Nephron progenitor cell (in vitro differentiated cells): Measurements from ENCODE around the gene TP63.

Source experiments
- DNase-seq: peaks from one replicate; pipeline ENCODE4 v3.0.0; 2021
- H3K27ac Mint-ChIP-seq: 2 replicates; pipeline ENCODE4 v1.8.0; 2021; ENCODE audit warnings: mild to moderate bottlenecking, moderate library complexity, mixed read lengths
- H3K27me3 Mint-ChIP-seq: 2 replicates; pipeline ENCODE4 v1.8.0; 2021; ENCODE audit warnings: mild to moderate bottlenecking, low read depth, mixed read lengths; ENCODE audit not compliant: poor library complexity
- H3K36me3 Mint-ChIP-seq: 2 replicates; pipeline ENCODE4 v1.8.0; 2021; ENCODE audit warnings: low read depth, mixed read lengths
- H3K4me1 Mint-ChIP-seq: 2 replicates; pipeline ENCODE4 v1.8.0; 2021; ENCODE audit warnings: mixed read lengths
- H3K4me3 Mint-ChIP-seq: 2 replicates; pipeline ENCODE4 v1.8.0; 2021; ENCODE audit warnings: mild to moderate bottlenecking, moderate library complexity, mixed read lengths
- H3K9me3 Mint-ChIP-seq: 2 replicates; pipeline ENCODE4 v1.8.0; 2021; ENCODE audit warnings: mild to moderate bottlenecking, moderate library complexity, mixed read lengths
- CTCF ChIP-seq: fragments of 200-600 bp; sonication (generic); IDR thresholded peaks from 2 replicates; pipeline ENCODE4 v1.5.0; 2021; ENCODE audit warnings: antibody characterized with exemption

The TP63 gene

DNA sequence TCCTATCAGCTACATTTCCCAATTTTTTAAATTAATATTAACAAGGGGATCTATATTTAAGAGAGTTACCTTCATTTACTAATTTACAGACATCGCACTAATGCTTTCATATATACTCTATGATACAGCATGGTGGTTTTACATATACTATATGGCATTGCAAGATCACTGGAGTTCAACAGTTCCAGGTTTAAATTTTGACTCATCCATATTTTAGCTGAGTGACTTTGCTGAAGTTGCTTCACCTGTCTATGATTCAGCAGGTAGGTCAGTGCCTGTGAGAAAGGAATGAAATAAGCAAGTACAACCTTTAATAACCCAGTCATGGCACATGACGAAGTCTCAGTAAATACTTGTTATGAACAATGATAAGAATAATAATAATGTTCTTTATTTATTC is 278.4 kb downstream of the TP63 start:
- DNase-seq, result no peak
- no peaks in the 10 kb centered on the region for H3K9me3 Mint-ChIP-seq
- peaks cover 13% of the 10 kb centered on the region for H3K4me1 Mint-ChIP-seq
- H3K36me3 Mint-ChIP-seq, result no peaks in the 10 kb centered on the region
- no peaks in the 10 kb centered on the region for H3K27me3 Mint-ChIP-seq
- TF ChIP-seq CTCF, result no peak
- H3K27ac Mint-ChIP-seq, result no peak overlapping the region
- H3K4me3 Mint-ChIP-seq, result no peak overlapping the region

DNA sequence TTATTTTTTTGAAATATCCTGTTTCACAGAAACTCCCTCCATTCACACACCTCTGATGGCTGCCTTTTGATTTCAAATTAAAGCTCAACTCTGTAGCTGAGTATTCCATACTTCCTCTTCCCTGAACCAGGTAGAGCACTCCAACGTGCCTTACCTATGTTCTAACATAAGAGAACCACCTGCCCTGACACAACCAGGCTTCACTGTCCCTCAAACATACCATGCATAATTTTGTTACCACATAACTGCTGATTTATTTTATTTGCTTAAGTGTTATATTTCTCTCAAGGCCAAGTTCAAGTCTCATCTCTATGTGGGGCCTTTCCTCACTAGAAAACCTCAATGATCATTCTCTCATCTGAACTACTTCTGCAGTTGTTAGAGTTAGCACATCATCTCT is 279.8 kb downstream of the TP63 start:
- Mint-ChIP-seq H3K36me3 (no peaks in the 10 kb centered on the region), H3K27me3 (no peaks in the 10 kb centered on the region), H3K4me3 (no peak overlapping the region), H3K27ac (no peak overlapping the region), H3K9me3 (no peaks in the 10 kb centered on the region), H3K4me1 (peaks cover 13% of the 10 kb centered on the region)
- DNase-seq, result no peak
- TF ChIP-seq CTCF, result no peak

- Mint-ChIP-seq H3K9me3 (no peaks in the 10 kb centered on the region), H3K4me3 (no peak overlapping the region), H3K27me3 (no peaks in the 10 kb centered on the region), H3K36me3 (no peaks in the 10 kb centered on the region), H3K27ac (no peak overlapping the region), H3K4me1 (no peaks in the 10 kb centered on the region)
- no peak for DNase-seq
- TF ChIP-seq CTCF, result no peak
These were observed 283.6 kb downstream of the TP63 start for GRCh38 chr3:189914799-189915198.

DNA sequence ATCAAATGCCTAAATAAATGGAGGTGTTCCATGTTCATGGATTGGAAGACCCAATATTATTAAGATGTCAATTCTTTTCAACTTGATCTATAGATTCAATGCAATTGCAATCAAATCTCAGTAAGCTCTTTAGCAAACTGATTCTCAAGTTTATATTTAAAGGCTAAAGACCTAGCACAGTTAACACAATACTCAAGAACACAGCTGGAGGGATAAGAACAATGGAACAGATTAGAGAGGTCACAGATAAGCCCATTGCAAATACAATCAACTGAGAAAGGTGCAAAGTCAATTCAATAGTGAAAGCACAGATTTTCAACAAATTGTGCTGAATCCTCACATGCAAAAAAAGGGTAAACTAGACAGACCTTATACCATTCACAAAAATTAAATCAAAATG is 290.6 kb downstream of the TP63 start:
- Mint-ChIP-seq H3K27ac (no peak overlapping the region), H3K36me3 (no peaks in the 10 kb centered on the region), H3K27me3 (no peaks in the 10 kb centered on the region), H3K9me3 (peaks cover 3% of the 10 kb centered on the region), H3K4me1 (no peaks in the 10 kb centered on the region), H3K4me3 (no peak overlapping the region)
- no peak for DNase-seq
- TF ChIP-seq CTCF, result no peak

DNA sequence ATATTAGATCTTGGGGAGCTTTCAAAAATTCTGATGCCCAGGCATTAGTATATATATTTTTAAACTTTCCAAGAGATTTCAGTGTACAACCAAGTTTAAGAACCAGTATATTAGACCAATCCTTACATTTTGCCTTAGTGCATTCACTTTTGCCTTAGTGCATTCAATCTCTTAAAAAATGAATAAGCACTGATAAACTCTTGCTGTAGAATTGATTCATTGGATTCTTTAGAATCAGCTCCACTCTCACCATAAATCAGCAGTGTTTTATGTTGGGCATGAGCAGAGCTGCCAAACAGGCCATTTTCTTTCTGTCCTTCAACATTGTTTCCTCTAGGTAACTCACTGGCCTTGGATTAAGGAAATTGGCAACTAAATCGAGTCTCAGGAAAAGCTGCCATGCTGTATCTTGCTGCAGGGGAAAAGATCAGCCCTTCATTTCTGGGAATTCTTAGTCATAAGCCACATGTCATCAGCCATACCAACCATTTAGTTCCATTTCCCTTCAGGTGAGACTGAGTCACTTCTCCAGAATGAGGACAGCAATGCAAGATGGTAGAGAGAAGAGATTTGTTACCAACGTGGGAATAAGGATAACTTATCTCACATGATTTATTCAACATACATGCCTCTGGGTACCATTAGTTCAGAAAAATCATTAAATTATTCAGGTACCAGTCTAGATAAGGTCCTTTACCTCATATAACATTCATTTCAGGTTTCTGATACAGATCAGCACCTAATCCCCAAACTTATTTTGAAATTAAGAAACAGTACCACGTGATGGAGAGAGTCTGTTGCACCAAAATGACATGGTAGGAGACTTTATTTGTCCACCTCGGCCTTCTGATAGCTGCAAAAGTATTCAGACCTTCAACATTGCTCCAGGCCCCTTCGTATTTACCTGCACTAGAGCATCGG is 297.0 kb downstream of the TP63 start:
- Mint-ChIP-seq H3K36me3 (no peaks in the 10 kb centered on the region), H3K9me3 (no peaks in the 10 kb centered on the region), H3K27me3 (no peaks in the 10 kb centered on the region), H3K4me1 (no peaks in the 10 kb centered on the region), H3K4me3 (no peak overlapping the region), H3K27ac (no peak overlapping the region)
- TF ChIP-seq CTCF, result no peak
- DNase-seq, result no peak
